ENCODE data around the gene AKAP1.

AKAP1 gene

GRCh38 chr17:57166803-57167202 lies 81.8 kb downstream of the AKAP1 start:
- H3K4me3 ChIP-seq (replicated peaks; ENCODE audit: low read depth, low read length), result no peak overlapping the region
- DNase-seq (ENCODE audit: low read depth), result no peak
- TF ChIP-seq, protein P1, sequence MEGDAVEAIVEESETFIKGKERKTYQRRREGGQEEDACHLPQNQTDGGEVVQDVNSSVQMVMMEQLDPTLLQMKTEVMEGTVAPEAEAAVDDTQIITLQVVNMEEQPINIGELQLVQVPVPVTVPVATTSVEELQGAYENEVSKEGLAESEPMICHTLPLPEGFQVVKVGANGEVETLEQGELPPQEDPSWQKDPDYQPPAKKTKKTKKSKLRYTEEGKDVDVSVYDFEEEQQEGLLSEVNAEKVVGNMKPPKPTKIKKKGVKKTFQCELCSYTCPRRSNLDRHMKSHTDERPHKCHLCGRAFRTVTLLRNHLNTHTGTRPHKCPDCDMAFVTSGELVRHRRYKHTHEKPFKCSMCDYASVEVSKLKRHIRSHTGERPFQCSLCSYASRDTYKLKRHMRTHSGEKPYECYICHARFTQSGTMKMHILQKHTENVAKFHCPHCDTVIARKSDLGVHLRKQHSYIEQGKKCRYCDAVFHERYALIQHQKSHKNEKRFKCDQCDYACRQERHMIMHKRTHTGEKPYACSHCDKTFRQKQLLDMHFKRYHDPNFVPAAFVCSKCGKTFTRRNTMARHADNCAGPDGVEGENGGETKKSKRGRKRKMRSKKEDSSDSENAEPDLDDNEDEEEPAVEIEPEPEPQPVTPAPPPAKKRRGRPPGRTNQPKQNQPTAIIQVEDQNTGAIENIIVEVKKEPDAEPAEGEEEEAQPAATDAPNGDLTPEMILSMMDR (IDR thresholded peaks at IDR 0.05; ENCODE audit: low read length, missing control alignments), result no peak

GRCh38 chr17:57168695-57169094 lies 83.6 kb downstream of the AKAP1 start:
- DNase-seq (ENCODE audit: low read depth), result no peak
- no peak overlapping the region for H3K4me3 ChIP-seq (replicated peaks; ENCODE audit: low read depth, low read length)
- TF ChIP-seq, protein P1 (IDR thresholded peaks at IDR 0.05; ENCODE audit: low read length, missing control alignments), result no peak

- TF ChIP-seq, protein P1 (IDR thresholded peaks at IDR 0.05; ENCODE audit: low read length, missing control alignments), result no peak
- DNase-seq (ENCODE audit: low read depth), result no peak
- H3K4me3 ChIP-seq (replicated peaks; ENCODE audit: low read depth, low read length), result no peak overlapping the region
Measured at GRCh38 chr17:57170866-57171265, 85.8 kb downstream of the AKAP1 start.

Data from fibroblast of pulmonary artery (primary cell).